DND-41 (cell line): ENCODE data around the gene SLC44A3.

Experiments used
- ATAC-seq: fragments of 200-7000 bp; cut with Tn5 transposase; 3 replicates; pipeline ENCODE4 v1.9.1; 2021; ENCODE audit warnings: low read depth; ENCODE audit not compliant: insufficient read depth
- DNase-seq: peaks from one replicate; pipeline ENCODE4 v3.0.0-alpha.2; 2020
- H2AFZ ChIP-seq: 2 replicates; pipeline ENCODE4 v1.6.0; 2012; ENCODE audit warnings: low read depth, low read length
- H3K27ac ChIP-seq: 2 replicates; pipeline ENCODE4 v1.5.1; 2012; ENCODE audit warnings: low read length, inconsistent platforms
- H3K27me3 ChIP-seq: fragments of 200-600 bp; sonication (generic); 2 replicates; pipeline ENCODE4 v1.6.0; 2012; ENCODE audit warnings: low read length, mild to moderate bottlenecking, inconsistent platforms; ENCODE audit not compliant: insufficient read depth, poor library complexity
- H3K36me3 ChIP-seq: 2 replicates; pipeline ENCODE4 v1.5.1; 2012; ENCODE audit warnings: low read length, inconsistent platforms; ENCODE audit not compliant: insufficient read depth
- H3K4me1 ChIP-seq: 2 replicates; pipeline ENCODE4 v1.5.1; 2012; ENCODE audit warnings: mild to moderate bottlenecking, low read length; ENCODE audit not compliant: insufficient read depth
- H3K4me2 ChIP-seq: 2 replicates; pipeline ENCODE4 v1.6.0; 2012; ENCODE audit warnings: mild to moderate bottlenecking, moderate library complexity, low read length, inconsistent platforms; ENCODE audit not compliant: insufficient read depth
- H3K4me3 ChIP-seq, 2 experiments: fragments of 200-600 bp in 1 of 2; shearing (Covaris generic) in 1 of 2; 2 replicates each; pipeline ENCODE4 v1.5.1; 2012 to 2016; ENCODE audit warnings: inconsistent platforms in 2 of 2, low read length in 2 of 2, mild to moderate bottlenecking in 2 of 2, low read depth in 1 of 2, moderate library complexity in 1 of 2
- H3K79me2 ChIP-seq: 2 replicates; pipeline ENCODE4 v1.6.0; 2012; ENCODE audit warnings: low read length, inconsistent platforms; ENCODE audit not compliant: insufficient read depth
- H3K9ac ChIP-seq: 2 replicates; pipeline ENCODE4 v1.6.0; 2012; ENCODE audit warnings: low read depth, mild to moderate bottlenecking, inconsistent platforms, low read length, moderate library complexity
- H3K9me3 ChIP-seq: 2 replicates; pipeline ENCODE4 v1.5.1; 2012; ENCODE audit warnings: low read length, moderate library complexity, mild to moderate bottlenecking, inconsistent platforms; ENCODE audit not compliant: insufficient read depth, severe bottlenecking
- H4K20me1 ChIP-seq: 2 replicates; pipeline ENCODE4 v1.6.0; 2012; ENCODE audit warnings: low read length; ENCODE audit not compliant: insufficient read depth
- CTCF ChIP-seq: IDR thresholded peaks from 2 replicates; pipeline ENCODE4 v1.5.1; 2012; ENCODE audit warnings: borderline replicate concordance, low read length, moderate library complexity, mild to moderate bottlenecking; ENCODE audit not compliant: poor library complexity, severe bottlenecking; ENCODE audit errors: extremely low read depth
- EZH2 ChIP-seq: IDR thresholded peaks from 3 replicates; pipeline ENCODE4 v1.6.1; 2012; ENCODE audit warnings: borderline replicate concordance, low read depth, mild to moderate bottlenecking, moderate library complexity, low read length, inconsistent platforms; ENCODE audit not compliant: severe bottlenecking

SLC44A3 gene

GRCh38 chr1:94906382-94906781, 86.2 kb downstream of the SLC44A3 start:
- ATAC-seq (no peak), DNase-seq (no peak)
- TF ChIP-seq CTCF, result no peak
- TF ChIP-seq EZH2, result no peak
- Histone ChIP-seq H2AFZ (no peak overlapping the region), H3K4me1 (no peaks in the 10 kb centered on the region), H3K4me2 (no peak overlapping the region), H3K27me3 (no peaks in the 10 kb centered on the region), H4K20me1 (no peaks in the 10 kb centered on the region), H3K9ac (no peak overlapping the region), H3K36me3 (no peaks in the 10 kb centered on the region), H3K79me2 (no peaks in the 10 kb centered on the region), H3K4me3 (no peak overlapping the region), H3K9me3 (no peaks in the 10 kb centered on the region), H3K27ac (no peak overlapping the region)

GRCh38 chr1:94907136-94907535, 87.0 kb downstream of the SLC44A3 start:
- TF ChIP-seq CTCF (no peak), EZH2 (no peak)
- H3K4me1 ChIP-seq, result no peaks in the 10 kb centered on the region
- H3K27ac ChIP-seq, result no peak overlapping the region
- H3K4me2 ChIP-seq, result no peak overlapping the region
- H3K9ac ChIP-seq, result no peak overlapping the region
- H3K4me3 ChIP-seq, result no peak overlapping the region
- H3K79me2 ChIP-seq, result no peaks in the 10 kb centered on the region
- no peaks in the 10 kb centered on the region for H3K9me3 ChIP-seq
- no peaks in the 10 kb centered on the region for H3K27me3 ChIP-seq
- no peaks in the 10 kb centered on the region for H4K20me1 ChIP-seq
- H2AFZ ChIP-seq, result no peak overlapping the region
- ATAC-seq (no peak), DNase-seq (no peak)
- no peaks in the 10 kb centered on the region for H3K36me3 ChIP-seq

DNA sequence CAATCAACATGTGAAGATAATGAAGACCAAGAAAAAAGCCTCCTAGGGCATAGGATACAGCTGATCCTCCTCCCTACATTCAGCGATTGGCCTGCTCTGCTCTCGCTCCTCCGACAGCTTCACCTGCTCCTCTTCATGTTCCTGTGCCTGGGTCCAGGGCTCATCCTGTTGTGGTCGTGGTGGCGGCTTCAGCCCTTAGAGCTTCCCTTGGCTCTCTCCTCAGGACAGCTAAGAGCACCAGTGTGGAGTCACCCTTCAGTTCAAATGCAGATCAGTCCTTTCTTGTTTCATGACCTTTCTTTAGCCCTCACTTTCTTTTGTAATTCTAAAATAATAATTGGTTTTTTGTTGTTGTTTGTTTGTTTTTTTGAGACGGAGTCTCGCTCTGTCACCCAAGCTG, 88.0 kb downstream of the SLC44A3 start:
- Histone ChIP-seq H3K4me1 (no peaks in the 10 kb centered on the region), H3K79me2 (no peaks in the 10 kb centered on the region), H3K4me2 (no peak overlapping the region), H3K9me3 (no peaks in the 10 kb centered on the region), H3K9ac (no peak overlapping the region), H3K36me3 (no peaks in the 10 kb centered on the region), H4K20me1 (no peaks in the 10 kb centered on the region), H2AFZ (no peak overlapping the region), H3K27ac (no peak overlapping the region), H3K27me3 (peaks cover 3% of the 10 kb centered on the region), H3K4me3 (no peak overlapping the region)
- ATAC-seq (no peak), DNase-seq (no peak)
- TF ChIP-seq EZH2 (no peak), CTCF (no peak)

- no peaks in the 10 kb centered on the region for H3K9me3 ChIP-seq
- H3K27me3 ChIP-seq, result peaks cover 7% of the 10 kb centered on the region
- no peaks in the 10 kb centered on the region for H3K79me2 ChIP-seq
- no peak overlapping the region for H3K27ac ChIP-seq
- H3K4me3 ChIP-seq, result no peak overlapping the region
- no peak for DNase-seq
- H4K20me1 ChIP-seq, result no peaks in the 10 kb centered on the region
- H3K4me1 ChIP-seq, result no peaks in the 10 kb centered on the region
- no peak for ATAC-seq
- no peak overlapping the region for H2AFZ ChIP-seq
- no peak for TF ChIP-seq CTCF
- TF ChIP-seq EZH2, result no peak
- H3K36me3 ChIP-seq, result no peaks in the 10 kb centered on the region
- no peak overlapping the region for H3K4me2 ChIP-seq
- no peak overlapping the region for H3K9ac ChIP-seq
Measured at GRCh38 chr1:94908965-94909364, 88.8 kb downstream of the SLC44A3 start.
